GM18505 (cell line): ENCODE data around the gene MEI4.

Experiments
- ATAC-seq: cut with Tn5 transposase; IDR thresholded peaks from one replicate; pipeline ENCODE4 v1.9.1; 2021; ENCODE audit not compliant: unreplicated experiment
- POLR2A ChIP-seq: IDR thresholded peaks from 4 replicates; pipeline ENCODE4 v1.6.1; 2011; ENCODE audit warnings: borderline replicate concordance; ENCODE audit not compliant: insufficient read depth, insufficient read length; ENCODE audit errors: extremely low read depth

Gene MEI4

GRCh38 chr6:77762386-77762785 lies 109.5 kb downstream of the MEI4 start:
- ATAC-seq = no peak
- no peak for TF ChIP-seq POLR2A

- no peak for TF ChIP-seq POLR2A
- no peak for ATAC-seq
Measured at GRCh38 chr6:77763124-77763523, 110.3 kb downstream of the MEI4 start.

- no peak for TF ChIP-seq POLR2A
- no peak for ATAC-seq
Measured at GRCh38 chr6:77764364-77764763, 111.5 kb downstream of the MEI4 start.

GRCh38 chr6:77773157-77773822 lies 120.5 kb downstream of the MEI4 start:
- ATAC-seq = no peak
- TF ChIP-seq POLR2A = no peak

- no peak for ATAC-seq
- no peak for TF ChIP-seq POLR2A
Measured at GRCh38 chr6:77774457-77774856, 121.6 kb downstream of the MEI4 start.

- TF ChIP-seq POLR2A = no peak
- ATAC-seq = no peak
Measured at GRCh38 chr6:77776441-77776840, 123.6 kb downstream of the MEI4 start.

GRCh38 chr6:77778527-77778926 lies 125.7 kb downstream of the MEI4 start:
- TF ChIP-seq POLR2A = no peak
- ATAC-seq = no peak

GRCh38 chr6:77786935-77787629 lies 134.2 kb downstream of the MEI4 start:
- no peak for TF ChIP-seq POLR2A

GRCh38 chr6:77796824-77797809 lies 144.3 kb downstream of the MEI4 start:
- TF ChIP-seq POLR2A = no peak
- no peak for ATAC-seq

More at GRCh38 chr6:77786935-77787629, 134.2 kb downstream of the MEI4 start:
- no peak for ATAC-seq

- no peak for TF ChIP-seq POLR2A
Measured at GRCh38 chr6:77812304-77812703, 159.5 kb downstream of the MEI4 start.

GRCh38 chr6:77813090-77813489 lies 160.3 kb downstream of the MEI4 start:
- no peak for ATAC-seq

More at GRCh38 chr6:77812304-77812703, 159.5 kb downstream of the MEI4 start:
- no peak for ATAC-seq

GRCh38 chr6:77814119-77814518 lies 161.3 kb downstream of the MEI4 start:
- ATAC-seq = no peak
- no peak for TF ChIP-seq POLR2A

More at GRCh38 chr6:77813090-77813489, 160.3 kb downstream of the MEI4 start:
- no peak for TF ChIP-seq POLR2A

- no peak for TF ChIP-seq POLR2A
- ATAC-seq = no peak
Measured at GRCh38 chr6:77815531-77815930, 162.7 kb downstream of the MEI4 start.
